OCI-LY1 (cell line): Measurements from ENCODE around the gene SIK3.
"Not testable (repeated sequence)": the region's sequence is repeated elsewhere in the genome, so short reads cannot be mapped to it uniquely, and the experiment has no call there.

Source experiments
- H2AFZ ChIP-seq: fragments of 200-600 bp; sonication (generic), shearing (Covaris generic); 2 replicates; pipeline ENCODE4 v1.6.0; 2014; ENCODE audit warnings: antibody characterized with exemption, mild to moderate bottlenecking, low read length
- H3F3A ChIP-seq: fragments of 200-600 bp; sonication (generic), shearing (Covaris generic); 2 replicates; pipeline ENCODE4 v1.6.0; 2014; ENCODE audit warnings: mild to moderate bottlenecking, antibody characterized with exemption, low read length, moderate library complexity; ENCODE audit not compliant: insufficient read depth
- H3K27ac ChIP-seq: fragments of 200-600 bp; sonication (generic); 2 replicates; pipeline ENCODE4 v1.5.1; 2014; ENCODE audit warnings: low read length, mixed run types, mild to moderate bottlenecking, low read depth; ENCODE audit not compliant: poor library complexity, severe bottlenecking
- H3K27me3 ChIP-seq: fragments of 200-600 bp; sonication (generic); 2 replicates; pipeline ENCODE4 v1.6.0; 2014; ENCODE audit warnings: antibody characterized with exemption, mild to moderate bottlenecking, low read length, moderate library complexity; ENCODE audit not compliant: insufficient read depth
- H3K36me3 ChIP-seq: fragments of 200-600 bp; sonication (generic); 2 replicates; pipeline ENCODE4 v1.6.1; 2014; ENCODE audit warnings: mild to moderate bottlenecking, antibody characterized with exemption, low read length, moderate library complexity, mixed read lengths; ENCODE audit not compliant: insufficient read depth
- H3K4me1 ChIP-seq: fragments of 200-600 bp; sonication (generic); 2 replicates; pipeline ENCODE4 v1.5.1; 2014; ENCODE audit warnings: mild to moderate bottlenecking, low read length, moderate library complexity; ENCODE audit not compliant: insufficient read depth, severe bottlenecking
- H3K4me2 ChIP-seq: fragments of 200-600 bp; sonication (generic), shearing (Covaris generic); 2 replicates; pipeline ENCODE4 v1.6.1; 2014; ENCODE audit warnings: low read length
- H3K4me3 ChIP-seq: fragments of 200-600 bp; sonication (generic); 2 replicates; pipeline ENCODE4 v1.5.1; 2014; ENCODE audit warnings: low read length, low read depth, mild to moderate bottlenecking, mixed read lengths; ENCODE audit not compliant: poor library complexity, severe bottlenecking
- H3K79me2 ChIP-seq: fragments of 200-600 bp; shearing (Covaris generic); 2 replicates; pipeline ENCODE4 v1.6.1; 2016; ENCODE audit warnings: mixed run types, low read length, mixed read lengths; ENCODE audit not compliant: insufficient read depth
- H3K9ac ChIP-seq: fragments of 200-600 bp; sonication (generic), shearing (Covaris generic); 2 replicates; pipeline ENCODE4 v1.6.1; 2014; ENCODE audit warnings: mild to moderate bottlenecking, low read length, mixed read lengths
- H3K9me2 ChIP-seq: fragments of 200-600 bp; sonication (generic), shearing (Covaris generic); 2 replicates; pipeline ENCODE4 v1.6.1; 2014; ENCODE audit warnings: low read depth, mild to moderate bottlenecking, low read length, mixed read lengths
- H3K9me3 ChIP-seq: fragments of 200-600 bp; shearing (Covaris generic); 2 replicates; pipeline ENCODE4 v1.6.1; 2014; ENCODE audit warnings: low read length, mixed read lengths
- H4K20me1 ChIP-seq: fragments of 200-600 bp; sonication (generic), shearing (Covaris generic); 2 replicates; pipeline ENCODE4 v1.6.0; 2016; ENCODE audit warnings: mild to moderate bottlenecking, low read length; ENCODE audit not compliant: insufficient read depth
- EZH2 ChIP-seq: fragments of 200-600 bp; sonication (generic), shearing (Covaris generic); IDR thresholded peaks from 2 replicates; pipeline ENCODE4 v1.8.0; 2017; ENCODE audit warnings: borderline replicate concordance, mixed run types, mild to moderate bottlenecking, antibody characterized with exemption, low read length, moderate library complexity, mixed read lengths
- TF ChIP-seq, protein P1 (sequence below): fragments of 200-600 bp; sonication (generic), shearing (Covaris generic); IDR thresholded peaks from 2 replicates; pipeline ENCODE4 v1.5.1; 2017; ENCODE audit warnings: mild to moderate bottlenecking, antibody characterized with exemption, low read length, moderate library complexity, mixed read lengths

Gene SIK3

GRCh38 chr11:116804001-116804400 is 294.2 kb downstream of the SIK3 start:
- no peak overlapping the region for H3K4me3 ChIP-seq
- H4K20me1 ChIP-seq, result no peaks in the 10 kb centered on the region
- TF ChIP-seq EZH2, result no peak
- TF ChIP-seq, protein P1, sequence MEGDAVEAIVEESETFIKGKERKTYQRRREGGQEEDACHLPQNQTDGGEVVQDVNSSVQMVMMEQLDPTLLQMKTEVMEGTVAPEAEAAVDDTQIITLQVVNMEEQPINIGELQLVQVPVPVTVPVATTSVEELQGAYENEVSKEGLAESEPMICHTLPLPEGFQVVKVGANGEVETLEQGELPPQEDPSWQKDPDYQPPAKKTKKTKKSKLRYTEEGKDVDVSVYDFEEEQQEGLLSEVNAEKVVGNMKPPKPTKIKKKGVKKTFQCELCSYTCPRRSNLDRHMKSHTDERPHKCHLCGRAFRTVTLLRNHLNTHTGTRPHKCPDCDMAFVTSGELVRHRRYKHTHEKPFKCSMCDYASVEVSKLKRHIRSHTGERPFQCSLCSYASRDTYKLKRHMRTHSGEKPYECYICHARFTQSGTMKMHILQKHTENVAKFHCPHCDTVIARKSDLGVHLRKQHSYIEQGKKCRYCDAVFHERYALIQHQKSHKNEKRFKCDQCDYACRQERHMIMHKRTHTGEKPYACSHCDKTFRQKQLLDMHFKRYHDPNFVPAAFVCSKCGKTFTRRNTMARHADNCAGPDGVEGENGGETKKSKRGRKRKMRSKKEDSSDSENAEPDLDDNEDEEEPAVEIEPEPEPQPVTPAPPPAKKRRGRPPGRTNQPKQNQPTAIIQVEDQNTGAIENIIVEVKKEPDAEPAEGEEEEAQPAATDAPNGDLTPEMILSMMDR, result no peak
- no peaks in the 10 kb centered on the region for H3K4me1 ChIP-seq
- no peaks in the 10 kb centered on the region for H3K27me3 ChIP-seq
- no peaks in the 10 kb centered on the region for H3K9me3 ChIP-seq
- no peaks in the 10 kb centered on the region for H3K9me2 ChIP-seq
- H3F3A ChIP-seq, result no peaks in the 10 kb centered on the region
- no peaks in the 10 kb centered on the region; the same call in 1 of the 2 replicates for H3K36me3 ChIP-seq
- no peaks in the 10 kb centered on the region for H3K79me2 ChIP-seq
- no peak overlapping the region for H3K27ac ChIP-seq
- H3K4me2 ChIP-seq, result no peak overlapping the region
- no peak overlapping the region for H2AFZ ChIP-seq
- H3K9ac ChIP-seq, result no peak overlapping the region

GRCh38 chr11:116801662-116802061 is 296.6 kb downstream of the SIK3 start:
- not testable (repeated sequence) for H3K9ac ChIP-seq, H3K36me3 ChIP-seq, H3K4me3 ChIP-seq, H3K9me2 ChIP-seq, H2AFZ ChIP-seq, H3K4me2 ChIP-seq, H3F3A ChIP-seq, H3K27ac ChIP-seq, H3K4me1 ChIP-seq, H4K20me1 ChIP-seq, H3K79me2 ChIP-seq, H3K27me3 ChIP-seq, H3K9me3 ChIP-seq

GRCh38 chr11:116800610-116801009 is 297.6 kb downstream of the SIK3 start:
- no peak overlapping the region for H3K4me3 ChIP-seq
- TF ChIP-seq, protein P1, result no peak
- no peak for TF ChIP-seq EZH2
- no peaks in the 10 kb centered on the region for H4K20me1 ChIP-seq
- no peaks in the 10 kb centered on the region for H3F3A ChIP-seq
- no peaks in the 10 kb centered on the region; the same call in 1 of the 2 replicates for H3K36me3 ChIP-seq
- H3K27me3 ChIP-seq, result no peaks in the 10 kb centered on the region
- no peaks in the 10 kb centered on the region for H3K79me2 ChIP-seq
- no peaks in the 10 kb centered on the region for H3K4me1 ChIP-seq
- no peaks in the 10 kb centered on the region for H3K9me2 ChIP-seq
- H3K27ac ChIP-seq, result no peak overlapping the region
- H2AFZ ChIP-seq, result no peak overlapping the region
- no peaks in the 10 kb centered on the region for H3K9me3 ChIP-seq
- H3K4me2 ChIP-seq, result no peak overlapping the region
- no peak overlapping the region for H3K9ac ChIP-seq

GRCh38 chr11:116798368-116798767 is 299.9 kb downstream of the SIK3 start:
- H3K27me3 ChIP-seq, result no peaks in the 10 kb centered on the region
- no peak overlapping the region for H3K27ac ChIP-seq
- H4K20me1 ChIP-seq, result no peaks in the 10 kb centered on the region
- no peak overlapping the region for H2AFZ ChIP-seq
- H3K9ac ChIP-seq, result no peak overlapping the region
- no peak overlapping the region for H3K4me2 ChIP-seq
- no peaks in the 10 kb centered on the region for H3K4me1 ChIP-seq
- H3K9me3 ChIP-seq, result no peaks in the 10 kb centered on the region
- H3K9me2 ChIP-seq, result no peaks in the 10 kb centered on the region
- TF ChIP-seq, protein P1, result no peak
- no peak for TF ChIP-seq EZH2
- no peaks in the 10 kb centered on the region for H3F3A ChIP-seq
- no peak overlapping the region for H3K4me3 ChIP-seq
- H3K36me3 ChIP-seq, result no peaks in the 10 kb centered on the region; the same call in 1 of the 2 replicates
- H3K79me2 ChIP-seq, result no peaks in the 10 kb centered on the region
